ENCODE results near the gene KIF1A.

Gene KIF1A

GRCh38 chr2:240817496-240818292 lies 2.3 kb downstream of the KIF1A start:
- H3K4me3 ChIP-seq (ENCODE audit: control insufficient read depth, low read depth, low read length), result no peak overlapping the region
- TF ChIP-seq CTCF (IDR thresholded peaks at IDR 0.05; ENCODE audit: control insufficient read depth, insufficient read depth, low read depth, low read length, missing control alignments), result no peak
- DNase-seq (ENCODE audit: low read depth), result no peak

- no peak for TF ChIP-seq CTCF (IDR thresholded peaks at IDR 0.05; ENCODE audit: control insufficient read depth, insufficient read depth, low read depth, low read length, missing control alignments)
- DNase-seq (ENCODE audit: low read depth), result no peak
- H3K4me3 ChIP-seq (ENCODE audit: control insufficient read depth, low read depth, low read length), result no peak overlapping the region
These were observed 3.2 kb downstream of the KIF1A start for GRCh38 chr2:240816584-240817495.

GRCh38 chr2:240815761-240816583 lies 4.0 kb downstream of the KIF1A start:
- TF ChIP-seq CTCF (IDR thresholded peaks at IDR 0.05; ENCODE audit: control insufficient read depth, insufficient read depth, low read depth, low read length, missing control alignments), result no peak
- no peak overlapping the region for H3K4me3 ChIP-seq (ENCODE audit: control insufficient read depth, low read depth, low read length)
- no peak for DNase-seq (ENCODE audit: low read depth)

- no peak overlapping the region for H3K4me3 ChIP-seq (ENCODE audit: control insufficient read depth, low read depth, low read length)
- no peak for DNase-seq (ENCODE audit: low read depth)
- no peak for TF ChIP-seq CTCF (IDR thresholded peaks at IDR 0.05; ENCODE audit: control insufficient read depth, insufficient read depth, low read depth, low read length, missing control alignments)
These were observed 4.9 kb downstream of the KIF1A start for GRCh38 chr2:240814946-240815760.

- no peak for TF ChIP-seq CTCF (IDR thresholded peaks at IDR 0.05; ENCODE audit: control insufficient read depth, insufficient read depth, low read depth, low read length, missing control alignments)
- no peak overlapping the region for H3K4me3 ChIP-seq (ENCODE audit: control insufficient read depth, low read depth, low read length)
- no peak for DNase-seq (ENCODE audit: low read depth)
These were observed 5.7 kb downstream of the KIF1A start for GRCh38 chr2:240814280-240814679.

Measured in AG09309 (cell line).